ENCODE measurements around the gene SIGLEC5. TPM values are rescaled to one million over a fixed set of nuclear protein-coding genes. Genes with fewer than 3 reads are reported as not detected.

SIGLEC5 gene
- total and polyA plus RNA-seq, 2 of the 8 experiments (the other 6 are each of a cell fraction or from before 2014, with no cell fraction given): not detected

DNA sequence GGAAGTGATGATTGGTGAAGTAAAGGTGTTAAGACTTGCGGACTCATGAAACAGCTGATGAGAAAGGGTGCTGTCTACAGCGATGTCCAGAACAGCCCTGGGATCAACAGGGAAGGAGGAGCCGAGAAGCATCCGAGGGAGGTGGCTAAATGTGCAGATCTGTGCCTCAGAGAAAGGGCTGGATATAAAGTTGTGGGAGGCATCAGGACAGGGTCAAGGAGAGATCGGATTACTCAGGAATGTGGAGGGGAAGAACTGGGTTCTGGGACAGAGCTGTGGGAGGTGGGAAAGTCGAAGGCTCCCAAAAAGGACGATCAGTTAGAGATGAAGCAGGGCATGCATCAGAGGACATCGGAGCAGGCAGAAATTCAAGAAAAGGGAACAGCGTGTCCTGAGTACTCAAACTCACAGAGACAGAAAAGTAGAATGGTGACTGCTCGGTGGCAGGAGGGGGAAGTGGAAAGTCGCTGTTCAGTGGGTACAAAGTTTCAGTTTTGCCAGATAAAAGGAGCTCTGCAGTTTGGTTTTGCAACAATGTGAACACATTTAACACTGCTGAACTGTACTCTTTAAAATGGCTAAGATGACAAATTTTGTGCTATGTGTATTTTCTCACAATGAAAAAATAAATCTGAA is 14.6 kb upstream of the SIGLEC5 start:
- Histone ChIP-seq H3K27me3 (replicated peaks in 1 of 4; ENCODE audit: control insufficient read depth in 3 of 4, extremely low read depth in 1 of 4, insufficient read depth in 3 of 4, low read length in 3 of 4) (no peaks in the 10 kb centered on the region), H3K27ac (ENCODE audit: low read depth, low read length) (no peak overlapping the region), H3K4ac (replicated peaks; ENCODE audit: insufficient read length, low read depth, low read length) (no peak overlapping the region), H2AK5ac (ENCODE audit: low read depth, low read length) (no peak overlapping the region), H3K56ac (replicated peaks; ENCODE audit: insufficient read length, low read depth, low read length) (no peak overlapping the region), H4K91ac (replicated peaks; ENCODE audit: insufficient read length, low read length) (no peak overlapping the region), H4K8ac (ENCODE audit: extremely low read depth, insufficient read depth, low read length) (no peak overlapping the region), H2BK120ac (replicated peaks; ENCODE audit: low read depth, low read length) (no peak overlapping the region), H4K5ac (ENCODE audit: insufficient read length, low read depth, low read length) (no peak overlapping the region), H3K14ac (ENCODE audit: insufficient read length) (no peak overlapping the region), H3K4me3 (ENCODE audit: extremely low read depth in 1 of 4, insufficient read depth in 2 of 4, low read depth in 3 of 4, low read length in 4 of 4) (no peak overlapping the region), H3K4me2 (ENCODE audit: insufficient read depth in 1 of 2, low read depth in 2 of 2, low read length in 2 of 2) (no peak overlapping the region), H3K9ac (replicated peaks in 1 of 4; ENCODE audit: extremely low read depth in 1 of 4, low read depth in 3 of 4, low read length in 3 of 4) (no peak overlapping the region), H2BK20ac (ENCODE audit: low read length) (no peak overlapping the region), H3K79me2 (ENCODE audit: control insufficient read depth in 1 of 2, insufficient read depth in 2 of 2, low read length in 2 of 2) (no peaks in the 10 kb centered on the region), H3K36me3 (ENCODE audit: control insufficient read depth in 2 of 4, insufficient read depth in 4 of 4, low read length in 3 of 4) (no peaks in the 10 kb centered on the region), H3K4me1 (replicated peaks in 1 of 4; ENCODE audit: control insufficient read depth in 3 of 4, insufficient read depth in 4 of 4, low read length in 3 of 4) (no peaks in the 10 kb centered on the region), H3K18ac (ENCODE audit: extremely low read depth, low read length) (no peak overlapping the region), H2AFZ (ENCODE audit: low read length) (no peak overlapping the region), H3K9me3 (ENCODE audit: insufficient read depth in 2 of 2, low read depth in 1 of 2, low read length in 1 of 2) (peaks cover 49 to 62% of the 10 kb centered on the region in 2 experiments), H3K79me1 (ENCODE audit: low read depth, low read length) (no peaks in the 10 kb centered on the region), H3K23ac (ENCODE audit: insufficient read length) (no peak overlapping the region), H2BK12ac (ENCODE audit: low read depth, low read length) (no peak overlapping the region), H3K23me2 (ENCODE audit: low read depth, low read length) (no peaks in the 10 kb centered on the region), H4K20me1 (replicated peaks in 1 of 2; ENCODE audit: control insufficient read depth in 1 of 2, insufficient read depth in 2 of 2, low read length in 2 of 2) (no peaks in the 10 kb centered on the region), H2BK5ac (ENCODE audit: low read depth, low read length) (no peak overlapping the region), H2BK15ac (ENCODE audit: low read length) (no peak overlapping the region)
- FAIRE-seq (no peak), DNase-seq (ENCODE audit: low read depth in 1 of 2, low spot score in 2 of 2) (no peak)
- TF ChIP-seq CBX8 (IDR thresholded peaks at IDR 0.05; ENCODE audit: borderline replicate concordance, low read depth, low read length) (no peak), SP1 (IDR thresholded peaks at IDR 0.05; ENCODE audit: low read depth, low read length) (no peak), RAD21 (IDR thresholded peaks at IDR 0.05 in 1 of 2, conservative IDR thresholded peaks at IDR 0.05 in 1 of 2; ENCODE audit: low read depth in 2 of 2, low read length in 2 of 2) (no peak), EZH2 (IDR thresholded peaks at IDR 0.05; ENCODE audit: low read depth, low read length, severe bottlenecking) (no peak)
- 81% methylated on average over 11 of the region's 11 CpGs; no CpG with 5 or more reads in 1 of the 2 experiments for WGBS, 2 experiments (ENCODE audit: extremely low coverage in 1 of 2, insufficient coverage in 1 of 2, insufficient read length in 1 of 2, insufficient replicate concordance in 2 of 2, low coverage in 1 of 2, low lambda C conversion rate in 2 of 2, missing lambda C conversion rate in 1 of 2)
- CTCF ChIA-PET (ENCODE audit: partially characterized antibody): interaction anchor here (0.9 to 2.4 kb wide), 4 partner anchors 13 to 171 kb away, joined by 3 to 13 read pairs (median 4); no protein-coding TSS in a partner anchor
- POLR2A ChIA-PET (ENCODE audit: partially characterized antibody): interaction anchor here (1.4 kb wide), 1 partner anchor 10 kb away, joined by 5 read pairs; no protein-coding TSS in a partner anchor
